Measurements from ENCODE around the gene CDH13. TPM values are rescaled to one million over a fixed set of nuclear protein-coding genes. Genes with fewer than 3 reads are reported as not detected.

The CDH13 gene
- total and polyA plus RNA-seq, 2 donors (not counting 3 experiments of a cell fraction or from before 2014, with no cell fraction given): 96.6 to 124 TPM

GRCh38 chr16:83727751-83728352 lies 1101.1 kb downstream of the CDH13 start:
- no peak for FAIRE-seq

GRCh38 chr16:83728492-83728891 lies 1101.7 kb downstream of the CDH13 start:
- no peaks in the 10 kb centered on the region for H3K9me3 ChIP-seq (replicated peaks; ENCODE audit: control insufficient read depth, insufficient read depth, low read length)
- intact Hi-C loops (cut with micrococcal nuclease): no loop called here
- no TSS peak for BruUV-seq (replicated peaks)
- no peak overlapping the region for H3K27ac ChIP-seq (ENCODE audit: insufficient read depth, low read depth, low read length)
- no peak overlapping the region for H3K9ac ChIP-seq (replicated peaks; ENCODE audit: extremely low read depth, insufficient read depth, low read length)
- H4K20me1 ChIP-seq (replicated peaks; ENCODE audit: control insufficient read depth, extremely low read depth, insufficient read depth, low read length): no peaks in the 10 kb centered on the region
- no peaks in the 10 kb centered on the region for H3K79me2 ChIP-seq (ENCODE audit: control insufficient read depth, insufficient read depth, low read length)
- H3K4me3 ChIP-seq (replicated peaks in 1 of 3; ENCODE audit: insufficient read depth in 1 of 3, low read depth in 1 of 3, low read length in 3 of 3): no peak overlapping the region
- DNase-seq (ENCODE audit: low read depth, low spot score) (no peak), FAIRE-seq (no peak)
- ChIA-PET POLR2A (no interaction called here), CTCF (no interaction called here)
- no peak for TF ChIP-seq JUN (IDR thresholded peaks at IDR 0.05; ENCODE audit: borderline replicate concordance, insufficient read depth, insufficient read length, low read depth)
- no peak for TF ChIP-seq POLR2AphosphoS5 (IDR thresholded peaks at IDR 0.05; ENCODE audit: insufficient read depth, low read depth, low read length)
- TF ChIP-seq EZH2 (IDR thresholded peaks at IDR 0.05; ENCODE audit: borderline replicate concordance, low read depth, low read length, severe bottlenecking): no peak
- no peak for TF ChIP-seq POLR2A (IDR thresholded peaks at IDR 0.05; ENCODE audit: low read depth, low read length)
- TF ChIP-seq MAX (IDR thresholded peaks at IDR 0.05; ENCODE audit: insufficient read depth, insufficient read length): no peak
- no peak for TF ChIP-seq CTCF (IDR thresholded peaks at IDR 0.05; ENCODE audit: extremely low read depth in 1 of 2, insufficient read depth in 1 of 2, low read depth in 1 of 2, low read length in 2 of 2)
- no peak for TF ChIP-seq FOS (IDR thresholded peaks at IDR 0.05; ENCODE audit: borderline replicate concordance, insufficient read depth, low read length)
- TF ChIP-seq GATA2 (IDR thresholded peaks at IDR 0.05; ENCODE audit: insufficient read depth, insufficient read length, low read depth, low read length): no peak
- no peak for TF ChIP-seq MYC (IDR thresholded peaks at IDR 0.05; ENCODE audit: low read depth, low read length)
- H2AFZ ChIP-seq (ENCODE audit: low read depth, low read length): no peak overlapping the region
- H3K27me3 ChIP-seq (ENCODE audit: control insufficient read depth in 2 of 2, insufficient read depth in 2 of 2, low read length in 2 of 2): no peaks in the 10 kb centered on the region
- H3K4me1 ChIP-seq (ENCODE audit: control insufficient read depth, extremely low read depth, insufficient read depth, low read length): no peaks in the 10 kb centered on the region
- dilution Hi-C loops (cut with MboI; ENCODE audit: extremely low pct_ligation_motif_present, low sequenced_read_pairs): no loop called here
- H3K4me2 ChIP-seq (ENCODE audit: insufficient read depth, low read length): no peak overlapping the region
- H3K9me1 ChIP-seq (replicated peaks; ENCODE audit: control insufficient read depth, extremely low read depth, insufficient read depth, low read length): no peaks in the 10 kb centered on the region
- no peaks in the 10 kb centered on the region for H3K36me3 ChIP-seq (ENCODE audit: control insufficient read depth in 2 of 2, extremely low read depth in 1 of 2, insufficient read depth in 2 of 2, low read length in 2 of 2)

More at GRCh38 chr16:83727751-83728352, 1101.1 kb downstream of the CDH13 start:
- Histone ChIP-seq H3K79me2 (ENCODE audit: control insufficient read depth, insufficient read depth, low read length) (no peaks in the 10 kb centered on the region), H3K36me3 (ENCODE audit: control insufficient read depth in 2 of 2, extremely low read depth in 1 of 2, insufficient read depth in 2 of 2, low read length in 2 of 2) (no peaks in the 10 kb centered on the region), H3K27me3 (ENCODE audit: control insufficient read depth in 2 of 2, insufficient read depth in 2 of 2, low read length in 2 of 2) (no peaks in the 10 kb centered on the region), H3K9me3 (replicated peaks; ENCODE audit: control insufficient read depth, insufficient read depth, low read length) (no peaks in the 10 kb centered on the region), H3K4me1 (ENCODE audit: control insufficient read depth, extremely low read depth, insufficient read depth, low read length) (no peaks in the 10 kb centered on the region), H3K27ac (ENCODE audit: insufficient read depth, low read depth, low read length) (no peak overlapping the region), H2AFZ (ENCODE audit: low read depth, low read length) (no peak overlapping the region), H3K4me3 (replicated peaks in 1 of 3; ENCODE audit: insufficient read depth in 1 of 3, low read depth in 1 of 3, low read length in 3 of 3) (no peak overlapping the region), H3K9me1 (replicated peaks; ENCODE audit: control insufficient read depth, extremely low read depth, insufficient read depth, low read length) (no peaks in the 10 kb centered on the region), H3K4me2 (ENCODE audit: insufficient read depth, low read length) (no peak overlapping the region), H4K20me1 (replicated peaks; ENCODE audit: control insufficient read depth, extremely low read depth, insufficient read depth, low read length) (no peaks in the 10 kb centered on the region), H3K9ac (replicated peaks; ENCODE audit: extremely low read depth, insufficient read depth, low read length) (no peak overlapping the region)
- intact Hi-C loops (cut with micrococcal nuclease) (no loop called here), dilution Hi-C loops (cut with MboI; ENCODE audit: extremely low pct_ligation_motif_present, low sequenced_read_pairs) (no loop called here)
- no TSS peak for BruUV-seq (replicated peaks)
- DNase-seq (ENCODE audit: low read depth, low spot score): no peak
- ChIA-PET POLR2A (no interaction called here), CTCF (no interaction called here)
- no peak for TF ChIP-seq GATA2 (IDR thresholded peaks at IDR 0.05; ENCODE audit: insufficient read depth, insufficient read length, low read depth, low read length)

All from endothelial cell of umbilical vein (primary cell).